Uterus (tissue), 2 donors: Measurements from ENCODE around the gene OPN1MW.
"Not testable (repeated sequence)": the region's sequence is repeated elsewhere in the genome, so short reads cannot be mapped to it uniquely, and the experiment has no call there.

Experiments
- POLR2A ChIP-seq, 2 donors: fragments of 450-650 bp; IDR thresholded peaks; one replicate each; pipeline ENCODE4 v1.6.1; 2016; ENCODE audit warnings: antibody characterized with exemption in 2 of 2, mild to moderate bottlenecking in 1 of 2, moderate library complexity in 1 of 2
- TF ChIP-seq, protein P1 (sequence below), 4 experiments: fragments of 200-600 bp in 2 of 4; fragments of 450-650 bp in 2 of 4; sonication (generic) in 2 of 4; IDR thresholded peaks; one replicate each; pipeline ENCODE4 v1.5.1; 2016 to 2019; ENCODE audit warnings: antibody characterized with exemption in 4 of 4, mild to moderate bottlenecking in 2 of 4, moderate library complexity in 1 of 4

DNA sequence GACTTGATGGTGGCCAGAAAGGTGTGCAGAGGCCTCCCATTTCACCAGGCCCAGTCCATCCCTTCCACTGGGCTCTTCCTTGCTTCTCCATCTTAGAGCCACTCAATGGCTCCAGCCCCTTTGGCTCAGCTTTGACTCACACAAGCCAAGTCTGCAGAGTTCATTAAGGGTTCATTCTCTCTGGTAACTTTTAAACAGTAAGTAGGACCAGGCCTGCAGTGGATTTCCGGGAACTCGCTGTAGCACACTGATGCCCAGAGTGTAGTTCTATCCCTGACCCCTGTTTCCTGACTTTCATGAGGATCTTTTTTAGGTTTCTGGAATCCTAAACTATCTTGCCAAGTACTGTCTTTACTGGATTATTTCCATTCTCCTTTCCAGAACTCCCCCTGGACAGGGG is 25.2 kb upstream of the OPN1MW start:
- TF ChIP-seq, protein P1, sequence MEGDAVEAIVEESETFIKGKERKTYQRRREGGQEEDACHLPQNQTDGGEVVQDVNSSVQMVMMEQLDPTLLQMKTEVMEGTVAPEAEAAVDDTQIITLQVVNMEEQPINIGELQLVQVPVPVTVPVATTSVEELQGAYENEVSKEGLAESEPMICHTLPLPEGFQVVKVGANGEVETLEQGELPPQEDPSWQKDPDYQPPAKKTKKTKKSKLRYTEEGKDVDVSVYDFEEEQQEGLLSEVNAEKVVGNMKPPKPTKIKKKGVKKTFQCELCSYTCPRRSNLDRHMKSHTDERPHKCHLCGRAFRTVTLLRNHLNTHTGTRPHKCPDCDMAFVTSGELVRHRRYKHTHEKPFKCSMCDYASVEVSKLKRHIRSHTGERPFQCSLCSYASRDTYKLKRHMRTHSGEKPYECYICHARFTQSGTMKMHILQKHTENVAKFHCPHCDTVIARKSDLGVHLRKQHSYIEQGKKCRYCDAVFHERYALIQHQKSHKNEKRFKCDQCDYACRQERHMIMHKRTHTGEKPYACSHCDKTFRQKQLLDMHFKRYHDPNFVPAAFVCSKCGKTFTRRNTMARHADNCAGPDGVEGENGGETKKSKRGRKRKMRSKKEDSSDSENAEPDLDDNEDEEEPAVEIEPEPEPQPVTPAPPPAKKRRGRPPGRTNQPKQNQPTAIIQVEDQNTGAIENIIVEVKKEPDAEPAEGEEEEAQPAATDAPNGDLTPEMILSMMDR (IDR thresholded peaks at IDR 0.05): not testable (repeated sequence)
- not testable (repeated sequence) for TF ChIP-seq POLR2A (IDR thresholded peaks at IDR 0.05)
